Peyer's patch (tissue), 4 donors: ENCODE data around the gene ZMYND12.

Source experiments
- CTCF ChIP-seq, 6 experiments: fragments of 450-650 bp in 4 of 6; fragments of 200-600 bp in 2 of 6; sonication (generic) in 1 of 6; IDR thresholded peaks; one replicate each; pipeline ENCODE4 v1.5.1; 2017 to 2019; ENCODE audit warnings: antibody characterized with exemption in 6 of 6, mild to moderate bottlenecking in 3 of 6, moderate library complexity in 1 of 6
- POLR2A ChIP-seq, 2 donors: fragments of 450-650 bp; IDR thresholded peaks; one replicate each; pipeline ENCODE4 v1.5.1; 2017; ENCODE audit warnings: antibody characterized with exemption in 2 of 2, mild to moderate bottlenecking in 2 of 2, moderate library complexity in 2 of 2

GRCh38 chr1:42456010-42456753, at the start of gene ZMYND12, which contains the start of gene PPCS:
- TF ChIP-seq CTCF (IDR thresholded peaks at IDR 0.05) (peak in 5 of 6 experiments; percentile 11 to 61 (median 52)), POLR2A (IDR thresholded peaks at IDR 0.05) (peak; percentile 56 to 81)
